PC-3 (cell line): Measurements from ENCODE around the gene ETV5. TPM values are rescaled to one million over a fixed set of nuclear protein-coding genes. Genes with fewer than 3 reads are reported as not detected.
A peak's percentile ranks its signal among the peaks of the same experiment; 100 is the strongest.

ENCODE experiments used
- ATAC-seq: fragments of 200-7000 bp; cut with Tn5 transposase; 2 replicates; pipeline ENCODE4 v1.9.1; 2020; ENCODE audit warnings: mild to moderate bottlenecking, moderate library complexity
- BruUV-seq: library from RNA; stranded (reverse); fragments of 400-500 nt; replicated peaks from 2 replicates; lab custom pipeline; 2021; lab: Mats Ljungman, UMichigan
- CTCF ChIA-PET: fragments of 300-600 bp; sonication (Branson Sonifier 250); formaldehyde crosslinking; loops from one replicate; lab custom pipeline; 2022; ENCODE audit warnings: antibody characterized with exemption; lab: Charles Lee
- POLR2A ChIA-PET: fragments of 300-600 bp; sonication (Branson Sonifier 250); formaldehyde crosslinking; loops from one replicate; lab custom pipeline; 2022; ENCODE audit warnings: antibody characterized with exemption; ENCODE audit not compliant: unreplicated experiment; lab: Charles Lee
- DNase-seq: peaks from one replicate; pipeline ENCODE4 v3.0.0-alpha.2; 2015
- H2AFZ ChIP-seq: fragments of 300-600 bp; sonication (generic); 2 replicates; pipeline ENCODE4 v1.6.0; 2016; ENCODE audit warnings: antibody characterized with exemption, low read length
- H3F3A ChIP-seq: fragments of 300-600 bp; sonication (generic); one replicate; pipeline ENCODE4 v1.6.0; 2017; ENCODE audit warnings: antibody characterized with exemption, low read length, control low read depth, mild to moderate bottlenecking; ENCODE audit not compliant: unreplicated experiment
- H3K27ac ChIP-seq: fragments of 300-600 bp; sonication (generic); 2 replicates; pipeline ENCODE4 v1.5.1; 2016; ENCODE audit warnings: mild to moderate bottlenecking, low read length
- H3K27me3 ChIP-seq: fragments of 300-600 bp; sonication (generic); 2 replicates; pipeline ENCODE4 v1.6.1; 2016; ENCODE audit warnings: low read length, mixed read lengths
- H3K36me3 ChIP-seq: fragments of 300-600 bp; sonication (generic); 2 replicates; pipeline ENCODE4 v1.6.1; 2016; ENCODE audit warnings: low read depth, mixed run types, low read length, mixed read lengths
- H3K4me1 ChIP-seq: fragments of 300-600 bp; sonication (generic); 2 replicates; pipeline ENCODE4 v1.5.1; 2016; ENCODE audit warnings: low read length; ENCODE audit not compliant: insufficient read depth
- H3K4me2 ChIP-seq: fragments of 300-600 bp; sonication (generic); 2 replicates; pipeline ENCODE4 v1.6.0; 2016; ENCODE audit warnings: low read length
- H3K4me3 ChIP-seq: fragments of 300-600 bp; sonication (generic); 2 replicates; pipeline ENCODE4 v1.5.1; 2016; ENCODE audit warnings: mild to moderate bottlenecking, low read length, mixed read lengths
- H3K79me2 ChIP-seq: fragments of 300-600 bp; sonication (generic); 2 replicates; pipeline ENCODE4 v1.6.1; 2017; ENCODE audit warnings: low read length, mixed read lengths
- H3K9ac ChIP-seq: fragments of 300-600 bp; sonication (generic); 2 replicates; pipeline ENCODE4 v1.6.0; 2016; ENCODE audit warnings: mild to moderate bottlenecking, low read length
- H3K9me2 ChIP-seq: fragments of 300-600 bp; sonication (generic); replicated peaks from 2 replicates; pipeline ENCODE4 v1.6.1; 2016; ENCODE audit warnings: mixed run types, low read length, mixed read lengths
- H3K9me3 ChIP-seq: fragments of 300-600 bp; sonication (generic); 2 replicates; pipeline ENCODE4 v1.6.1; 2016; ENCODE audit warnings: low read length, mixed read lengths
- H4K20me1 ChIP-seq: fragments of 300-600 bp; sonication (generic); 2 replicates; pipeline ENCODE4 v1.6.1; 2016; ENCODE audit warnings: low read length, mixed read lengths
- CTCF ChIP-seq: fragments of 300-600 bp; sonication (generic); conservative IDR thresholded peaks from 2 replicates; pipeline ENCODE4 v1.5.1; 2017; ENCODE audit warnings: antibody characterized with exemption, low read depth, mild to moderate bottlenecking, low read length
- EZH2 ChIP-seq: fragments of 300-600 bp; sonication (generic); IDR thresholded peaks from one replicate; pipeline ENCODE4 v1.6.1; 2017; ENCODE audit warnings: antibody characterized with exemption, mild to moderate bottlenecking, low read length; ENCODE audit not compliant: unreplicated experiment
- EZH2phosphoT487 ChIP-seq: fragments of 300-600 bp; sonication (generic); IDR thresholded peaks from 2 replicates; pipeline ENCODE4 v1.6.1; 2018; ENCODE audit warnings: mild to moderate bottlenecking, antibody characterized with exemption, low read length, borderline replicate concordance
- intact Hi-C: fragments of 100-400 bp; cut with micrococcal nuclease; formaldehyde crosslinking; loops from 2 replicates; pipeline ENCODE4 v1.9.0; 2023
- total RNA-seq: library from RNA; depleted of rRNA; stranded (reverse); fragments of >200 nt; gene quantifications from 2 replicates; pipeline ENCODE4 v1.2.3, GENCODE V29; 2014

ETV5 gene
- total RNA-seq, 1 experiment from 2014 or later = 60.6 TPM

- no TSS peak for BruUV-seq
- intact Hi-C loops = no loop called here
- Histone ChIP-seq H3K4me1 (peaks cover 17% of the 10 kb centered on the region), H3K9me3 (no peaks in the 10 kb centered on the region), H3K9ac (no peak overlapping the region), H3K9me2 (no peaks in the 10 kb centered on the region), H2AFZ (no peak overlapping the region), H3K4me3 (no peak overlapping the region), H3K27me3 (peaks cover 4% of the 10 kb centered on the region; the same call in 1 of the 2 replicates), H3K79me2 (peaks cover 25% of the 10 kb centered on the region), H3K27ac (no peak overlapping the region), H4K20me1 (0 out of 2 replicates have a peak, but pooled peaks cover 11% of the 10 kb centered on the region), H3K4me2 (no peak overlapping the region), H3F3A (no peaks in the 10 kb centered on the region), H3K36me3 (no peaks in the 10 kb centered on the region)
- TF ChIP-seq EZH2phosphoT487 (no peak), EZH2 (no peak), CTCF (no peak)
- ChIA-PET CTCF (no interaction called here), POLR2A (no interaction called here)
- no peak for DNase-seq
- ATAC-seq = no peak
Measured at GRCh38 chr3:186110975-186111974, 2.4 kb upstream of the ETV5 start.

GRCh38 chr3:186109897-186110803 is 1.3 kb upstream of the ETV5 start:
- H3K9me2 ChIP-seq = no peaks in the 10 kb centered on the region
- POLR2A ChIA-PET = interaction anchor here (0.6 kb wide), 2 partner anchors 329 to 1689 kb away, joined by 3 to 4 read pairs; no protein-coding TSS in a partner anchor
- peak overlapping the region; percentile 93 for H2AFZ ChIP-seq
- DNase-seq (no peak), ATAC-seq (no peak)
- peak overlapping the region; percentile 64 for H3K9ac ChIP-seq
- H3K4me3 ChIP-seq = peak overlapping the region; percentile 73
- peak overlapping the region; percentile 86 for H3K4me2 ChIP-seq
- TF ChIP-seq EZH2phosphoT487 (no peak), CTCF (no peak), EZH2 (no peak)
- intact Hi-C loops = loop anchor here (1.0 to 10.0 kb wide), 5 partner anchors 125 to 675 kb away; partner anchors contain the start of genes CRYGS, DNAJB11 and EIF4A2
- peak overlapping the region; percentile 56 for H3K27ac ChIP-seq
- H3K36me3 ChIP-seq = peaks cover 3% of the 10 kb centered on the region; the same call in 1 of the 2 replicates
- peaks cover 36% of the 10 kb centered on the region for H3K79me2 ChIP-seq
- H3K9me3 ChIP-seq = no peaks in the 10 kb centered on the region
- no peaks in the 10 kb centered on the region for H3F3A ChIP-seq
- H3K4me1 ChIP-seq = peaks cover 17% of the 10 kb centered on the region
- no TSS peak for BruUV-seq
- 0 out of 2 replicates have a peak, but pooled peaks cover 12% of the 10 kb centered on the region for H4K20me1 ChIP-seq
- CTCF ChIA-PET = no interaction called here
- H3K27me3 ChIP-seq = no peaks in the 10 kb centered on the region; the same call in 1 of the 2 replicates
